Fibroblast of skin of right quadriceps (primary cell): ENCODE results near the gene IRGM.
"Not testable (repeated sequence)": the region's sequence is repeated elsewhere in the genome, so short reads cannot be mapped to it uniquely, and the experiment has no call there.

Source experiments
- DNase-seq: peaks from one replicate; pipeline ENCODE4 v3.0.0-alpha.2; 2013

IRGM gene, protein sequence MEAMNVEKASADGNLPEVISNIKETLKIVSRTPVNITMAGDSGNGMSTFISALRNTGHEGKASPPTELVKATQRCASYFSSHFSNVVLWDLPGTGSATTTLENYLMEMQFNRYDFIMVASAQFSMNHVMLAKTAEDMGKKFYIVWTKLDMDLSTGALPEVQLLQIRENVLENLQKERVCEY

DNA sequence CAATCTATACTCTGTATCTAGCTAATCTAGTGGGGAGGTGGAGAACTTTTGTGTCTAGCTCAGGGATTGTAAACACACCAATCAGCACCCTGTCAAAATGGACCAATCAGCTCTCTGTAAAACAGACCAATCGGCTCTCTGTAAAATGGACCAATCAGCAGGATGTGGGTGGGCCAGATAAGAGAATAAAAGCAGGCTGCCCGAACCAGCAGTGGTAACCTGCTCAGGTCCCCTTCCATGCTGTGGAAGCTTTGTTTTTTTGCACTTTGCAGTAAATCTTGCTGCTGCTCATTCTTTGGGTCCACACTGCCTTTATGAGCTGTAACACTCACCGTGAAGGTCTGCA is at the start of gene IRGM:
Gene IRGM (plus strand): TSS at position 214 of the 346 bp plus-strand sequence. CDS start 1,603 bp downstream, outside the sequence.
- not testable (repeated sequence) for DNase-seq

DNA sequence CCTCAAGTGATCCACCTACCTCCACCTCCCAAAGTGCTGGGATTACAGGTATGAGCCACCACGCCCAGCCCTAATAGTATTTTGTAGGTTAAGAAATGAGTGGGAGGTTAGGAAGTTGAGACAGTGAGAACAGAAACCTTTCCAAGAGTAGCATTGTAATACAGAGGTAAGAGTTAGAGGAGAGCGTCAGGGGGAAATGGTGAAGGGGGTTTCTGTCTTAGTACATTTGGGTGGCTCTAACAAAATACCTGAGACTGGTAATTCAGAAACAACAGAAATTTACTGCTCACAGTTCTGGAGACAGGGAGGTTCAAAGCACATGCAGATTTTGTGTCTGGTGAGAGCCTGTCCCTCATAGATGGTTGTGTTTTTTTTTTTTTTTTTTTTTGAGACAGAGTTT is 48.9 kb upstream of the IRGM start:
- DNase-seq = no peak

DNA sequence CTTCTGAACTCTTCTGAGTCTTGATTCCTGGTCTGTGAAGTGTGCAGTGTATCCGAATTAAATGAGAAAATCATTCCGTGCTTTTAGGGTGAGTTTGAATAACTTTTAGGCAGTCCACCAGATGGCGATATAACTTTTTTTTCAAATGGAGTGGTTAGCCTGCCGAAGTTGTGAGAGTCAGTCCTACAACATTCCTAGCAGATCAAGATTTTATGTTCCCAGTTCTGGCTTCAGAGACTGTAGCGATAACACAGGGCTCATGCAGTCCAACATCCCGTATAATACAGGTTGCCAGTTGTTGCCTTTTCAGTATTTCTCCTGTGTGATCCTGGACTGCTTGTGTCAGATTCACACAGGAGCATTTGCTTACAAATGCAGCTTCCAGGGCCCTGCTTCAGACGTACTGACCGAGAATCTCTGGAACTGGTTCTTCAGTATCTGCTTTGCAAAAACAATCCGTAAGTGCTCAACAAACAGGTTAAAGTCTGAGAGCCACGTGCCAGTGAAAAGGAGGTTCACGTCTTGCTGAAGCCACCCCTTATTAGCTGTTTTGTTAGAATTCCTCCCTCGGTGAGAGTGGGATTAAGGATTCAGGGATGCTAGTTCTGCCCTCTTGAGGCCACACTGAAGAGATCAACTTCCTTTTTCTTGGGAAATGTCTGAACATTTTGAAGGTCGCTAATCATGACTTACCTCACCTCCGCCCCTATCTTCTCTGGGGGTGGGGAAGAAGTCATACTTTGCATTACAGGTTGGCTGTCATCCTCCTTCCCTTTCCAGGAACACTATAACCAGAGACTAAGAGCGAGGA is 45.0 kb upstream of the IRGM start:
- peak; percentile 71 for DNase-seq

DNA sequence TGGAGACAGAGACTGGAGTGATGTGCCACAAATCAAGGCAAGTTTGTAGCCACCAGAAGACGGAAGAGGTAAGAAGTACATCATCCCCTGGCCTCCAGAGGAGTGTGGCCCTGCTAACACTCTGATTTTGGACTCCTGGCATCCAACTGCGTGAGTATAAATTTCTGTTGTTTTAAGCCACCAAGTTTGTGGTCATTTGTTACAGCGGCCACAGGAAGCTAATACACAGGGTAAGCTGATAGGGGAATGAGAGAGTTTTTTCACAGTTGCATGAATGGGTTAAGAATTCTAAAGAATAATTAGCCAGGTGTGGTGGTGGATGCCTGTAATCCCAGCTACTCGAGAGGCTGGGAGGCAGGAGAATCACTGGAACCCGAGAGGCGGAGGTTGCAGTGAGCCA is 41.9 kb upstream of the IRGM start:
- DNase-seq = no peak

DNA sequence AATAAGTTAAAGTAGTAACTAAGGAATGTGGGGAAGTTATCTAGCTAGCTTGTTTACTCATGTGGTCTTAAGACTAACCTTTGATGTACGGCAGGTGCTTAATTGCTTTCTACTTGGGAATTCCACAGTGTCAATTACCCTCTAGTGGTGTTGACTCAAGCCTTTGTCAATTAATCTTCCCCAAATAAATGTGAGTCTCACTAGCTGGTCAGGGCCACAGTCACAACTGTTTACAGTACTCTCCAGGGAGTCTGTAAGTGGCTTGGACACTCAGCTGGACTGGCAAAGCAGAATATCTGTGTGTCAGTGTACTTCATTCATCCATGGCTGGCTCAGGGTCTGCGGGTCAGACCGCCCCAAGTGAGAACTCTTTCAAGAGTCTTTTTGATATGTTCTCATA is 37.0 kb upstream of the IRGM start:
- no peak for DNase-seq

DNA sequence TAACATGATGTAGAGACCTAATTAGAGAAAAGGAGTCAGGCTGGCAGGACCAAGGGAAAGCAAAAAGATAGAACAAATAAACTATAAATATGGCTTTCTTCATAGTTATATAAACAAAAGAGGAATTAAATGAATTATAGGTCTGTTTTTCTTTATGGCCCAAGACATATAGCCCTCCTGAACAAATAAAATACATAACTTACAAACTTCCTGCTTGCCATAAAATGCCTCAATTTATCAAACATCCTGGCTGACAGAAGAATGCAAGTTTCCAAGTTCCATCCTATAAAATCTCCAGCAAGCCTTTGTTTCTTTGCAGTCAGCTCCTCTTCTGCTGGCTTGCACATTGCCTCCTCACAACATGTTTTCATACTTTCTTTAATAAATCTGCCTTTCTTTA is 31.3 kb upstream of the IRGM start:
- DNase-seq = no peak

DNA sequence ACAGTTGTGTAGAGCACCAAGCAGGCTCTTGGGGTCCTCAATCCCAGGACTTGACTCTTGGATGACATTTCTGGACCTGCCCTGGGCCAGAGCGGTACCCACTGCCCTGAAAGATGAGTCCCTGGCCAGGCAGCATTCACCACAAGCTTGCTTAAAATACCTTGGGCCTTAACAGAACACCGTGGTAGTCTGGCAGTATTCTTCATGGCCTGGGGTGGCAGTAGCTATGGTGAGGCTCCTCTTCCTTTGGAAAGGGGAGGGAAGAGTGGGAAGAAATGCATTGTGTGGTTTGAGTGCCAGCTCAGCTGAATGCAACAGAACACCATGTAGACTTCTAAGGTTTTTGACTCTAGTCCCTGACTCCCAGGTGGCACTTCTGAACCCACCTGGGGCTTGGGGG is 29.4 kb upstream of the IRGM start:
- DNase-seq = no peak

DNA sequence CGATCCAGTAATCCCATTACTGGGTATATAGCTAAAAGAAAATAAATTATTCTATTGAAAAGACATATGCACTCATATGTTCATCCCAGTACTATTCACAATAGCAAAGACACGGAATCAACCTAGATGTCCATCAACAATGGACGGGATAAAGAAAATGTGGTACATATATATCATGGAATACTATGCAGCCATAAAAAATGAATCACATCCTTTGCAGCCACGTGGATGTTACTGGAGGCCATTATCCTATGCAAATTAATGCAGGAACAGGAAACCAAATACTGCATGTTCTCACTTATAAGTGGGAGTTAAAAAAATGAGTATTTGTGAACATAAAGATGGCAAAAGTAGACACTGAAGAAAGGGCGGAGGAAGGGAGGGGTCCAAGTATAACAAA is 16.6 kb upstream of the IRGM start:
- no peak for DNase-seq

DNA sequence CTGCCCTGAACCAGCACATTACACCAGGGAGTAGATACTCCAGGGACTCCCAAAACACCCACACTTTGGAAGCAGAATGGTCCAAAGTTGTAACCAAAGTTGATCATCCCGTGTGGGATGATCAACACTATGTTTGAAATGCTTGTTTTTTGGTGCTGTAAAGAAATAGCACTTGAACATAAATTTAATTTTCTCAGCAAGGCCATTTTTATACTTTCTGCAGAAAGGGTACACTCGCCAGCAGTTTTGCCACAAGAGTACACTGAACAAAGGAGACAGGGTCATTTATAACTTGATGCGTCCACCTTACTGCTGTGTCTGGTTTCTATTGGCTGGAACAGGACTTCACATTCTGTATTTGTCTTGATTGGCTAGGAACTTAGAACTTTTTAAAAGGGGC is 14.5 kb upstream of the IRGM start:
- not testable (repeated sequence) for DNase-seq

DNA sequence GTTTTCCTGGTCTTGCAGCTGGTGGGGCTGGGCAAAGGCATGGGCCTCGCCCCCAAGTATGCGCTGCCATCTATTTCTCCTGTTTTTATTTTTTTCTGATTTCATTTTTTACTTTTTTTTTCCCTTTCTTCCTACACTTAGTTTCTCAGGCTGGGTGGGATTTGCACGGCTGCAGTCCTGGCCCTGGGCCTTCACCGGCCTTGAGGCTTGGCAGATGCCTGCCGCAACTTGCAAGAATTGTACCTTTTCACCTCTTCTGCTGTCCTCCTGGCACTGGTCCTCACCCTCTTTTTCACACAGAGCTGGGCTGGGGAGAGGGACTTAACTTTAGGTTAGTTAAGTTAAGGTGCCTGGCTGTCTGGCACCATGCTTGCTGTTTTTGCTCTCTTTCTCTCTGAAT is 10.3 kb upstream of the IRGM start:
- DNase-seq = no peak

DNA sequence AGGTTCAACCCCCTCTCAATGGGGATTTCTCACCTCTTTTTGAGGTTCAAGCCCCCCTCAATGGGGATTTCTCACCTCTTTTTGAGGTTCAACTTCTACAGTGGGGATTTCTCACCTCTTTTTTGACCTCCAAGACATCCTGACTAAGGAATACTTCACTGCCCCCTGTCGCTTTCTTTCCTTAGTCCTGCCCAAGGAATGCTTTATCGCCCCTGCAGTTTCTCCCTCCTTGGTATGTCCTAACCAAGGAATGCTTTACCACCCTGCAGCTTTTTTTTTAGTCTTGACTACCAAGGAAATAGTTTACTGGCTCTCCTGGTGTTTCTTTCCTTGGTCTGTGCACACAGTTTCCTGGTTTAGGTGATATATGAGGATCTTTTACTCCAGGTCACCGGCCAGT is 9.6 kb upstream of the IRGM start:
- DNase-seq = no peak

DNA sequence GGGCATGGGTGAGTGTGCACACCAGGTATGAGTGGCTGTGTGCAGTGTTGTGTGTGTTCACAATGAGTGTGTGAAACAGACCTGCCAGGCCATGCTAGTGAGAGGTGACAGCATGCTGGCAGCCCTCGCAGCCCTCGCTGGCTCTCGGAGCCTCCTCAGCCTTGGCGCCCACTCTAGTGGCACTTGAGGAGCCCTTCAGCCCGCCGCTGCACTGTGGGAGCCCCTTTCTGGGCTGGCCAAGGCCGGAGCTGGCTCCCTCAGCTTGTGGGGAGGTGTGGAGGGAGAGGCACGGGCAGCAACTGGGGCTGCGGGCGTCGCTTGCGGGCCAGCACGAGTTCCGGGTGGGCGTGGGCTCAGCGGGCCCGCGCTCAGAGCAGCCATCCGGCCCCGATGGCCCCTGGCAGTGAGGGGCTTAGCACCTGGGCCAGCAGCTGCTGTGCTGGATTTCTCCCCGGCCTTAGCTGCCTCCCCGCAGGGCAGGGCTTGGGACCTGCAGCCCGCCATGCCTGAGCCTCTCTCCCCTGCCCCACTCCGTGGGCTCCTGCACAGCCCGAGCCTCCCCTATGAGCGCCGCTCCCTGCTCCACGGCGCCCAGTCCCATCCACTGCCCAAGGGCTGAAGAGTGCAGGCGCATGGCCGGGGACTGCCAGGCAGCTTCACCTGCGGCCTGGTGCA is 999 bp upstream of the IRGM start:
- DNase-seq = not testable (repeated sequence)

DNA sequence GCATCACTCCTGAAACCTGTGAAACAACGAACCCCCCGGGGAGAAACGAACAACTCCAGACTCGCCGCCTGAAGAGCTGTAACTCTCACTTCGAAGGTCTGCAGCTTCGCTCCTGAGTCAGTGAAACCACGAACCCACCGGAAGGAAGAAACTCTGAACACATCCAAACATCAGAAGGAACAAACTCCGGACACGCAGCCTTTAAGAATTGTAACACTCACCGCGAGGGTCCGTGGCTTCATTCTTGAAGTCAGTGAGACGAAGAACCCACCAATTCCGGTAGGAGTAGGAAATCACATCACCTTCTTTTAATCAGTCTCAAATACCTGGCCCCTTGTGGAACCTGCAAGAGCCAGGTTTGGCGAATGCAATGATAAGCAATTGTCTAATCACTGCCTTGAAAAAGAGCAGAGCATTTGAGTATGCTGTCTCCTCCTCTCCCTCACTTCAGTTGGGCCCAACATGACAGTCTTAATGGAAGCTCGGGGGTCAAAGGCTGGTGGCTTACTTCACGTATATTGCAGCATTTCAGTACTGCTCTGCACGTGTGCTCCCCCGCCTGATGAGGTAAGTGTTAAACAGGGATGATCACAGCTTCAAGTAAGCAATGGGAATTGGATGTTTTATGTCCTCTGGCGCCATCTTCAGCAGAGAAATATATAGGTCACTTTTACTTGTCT is 473 bp downstream of the IRGM start:
- peak; percentile 80 for DNase-seq

DNA sequence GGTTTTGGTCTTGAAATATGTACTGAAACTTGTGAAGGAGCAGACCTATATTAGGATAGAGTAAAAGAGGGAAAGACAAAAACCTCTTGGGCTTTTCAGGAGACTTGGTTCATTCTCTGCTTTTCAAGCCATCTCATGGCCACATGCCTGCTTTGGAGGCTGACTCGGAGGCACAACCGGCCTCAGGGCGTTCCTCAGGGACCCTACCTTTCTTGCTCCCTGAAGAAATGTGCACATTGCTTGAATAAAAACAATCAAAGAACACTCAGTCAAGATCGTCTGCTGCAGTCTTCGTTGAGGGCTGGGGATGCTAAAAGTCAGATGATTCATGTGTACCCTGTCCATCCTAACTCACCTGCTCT is 994 bp downstream of the IRGM start:
- no peak for DNase-seq

DNA sequence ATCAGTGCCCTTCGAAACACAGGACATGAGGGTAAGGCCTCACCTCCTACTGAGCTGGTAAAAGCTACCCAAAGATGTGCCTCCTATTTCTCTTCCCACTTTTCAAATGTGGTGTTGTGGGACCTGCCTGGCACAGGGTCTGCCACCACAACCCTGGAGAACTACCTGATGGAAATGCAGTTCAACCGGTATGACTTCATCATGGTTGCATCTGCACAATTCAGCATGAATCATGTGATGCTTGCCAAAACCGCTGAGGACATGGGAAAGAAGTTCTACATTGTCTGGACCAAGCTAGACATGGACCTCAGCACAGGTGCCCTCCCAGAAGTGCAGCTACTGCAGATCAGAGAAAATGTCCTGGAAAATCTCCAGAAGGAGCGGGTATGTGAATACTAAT is 1.9 kb downstream of the IRGM start:
- no peak for DNase-seq

DNA sequence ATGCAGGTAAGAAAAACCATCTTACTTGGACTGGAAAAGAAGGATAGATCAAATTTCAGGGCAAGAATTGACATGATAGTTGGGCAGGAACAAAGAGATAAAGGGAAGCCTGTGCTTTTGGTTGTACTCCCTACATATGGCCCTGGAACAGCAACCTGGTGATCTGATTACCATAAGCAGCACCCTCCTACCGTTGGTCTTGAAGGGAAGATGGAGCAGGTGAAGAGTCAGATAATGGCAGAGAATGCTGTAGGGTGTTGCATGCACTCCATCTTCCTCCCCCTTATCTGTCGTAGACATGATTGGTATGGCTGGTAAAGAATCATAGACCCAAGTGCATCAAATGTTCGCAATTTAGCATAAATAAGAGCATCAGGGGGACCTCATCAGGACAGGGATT is 4.7 kb downstream of the IRGM start:
- DNase-seq = no peak

DNA sequence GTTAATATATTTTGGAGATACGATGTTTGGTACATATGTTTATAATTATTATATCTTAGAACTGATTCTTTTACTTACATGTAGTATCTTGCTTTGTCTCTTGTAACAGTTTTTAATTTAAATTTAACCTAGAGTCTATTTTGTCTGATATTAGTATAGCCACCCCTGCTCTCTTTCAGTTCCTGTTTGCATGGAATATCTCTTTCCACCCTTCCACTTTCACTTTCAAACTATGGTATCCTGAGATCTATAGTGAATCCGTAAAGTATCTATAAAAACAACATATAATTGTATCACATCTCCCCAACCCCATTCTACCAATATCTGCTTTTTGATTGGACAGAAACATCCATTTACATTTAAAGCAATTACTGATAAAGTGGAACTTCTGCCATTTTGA is 7.2 kb downstream of the IRGM start:
- no peak for DNase-seq

DNA sequence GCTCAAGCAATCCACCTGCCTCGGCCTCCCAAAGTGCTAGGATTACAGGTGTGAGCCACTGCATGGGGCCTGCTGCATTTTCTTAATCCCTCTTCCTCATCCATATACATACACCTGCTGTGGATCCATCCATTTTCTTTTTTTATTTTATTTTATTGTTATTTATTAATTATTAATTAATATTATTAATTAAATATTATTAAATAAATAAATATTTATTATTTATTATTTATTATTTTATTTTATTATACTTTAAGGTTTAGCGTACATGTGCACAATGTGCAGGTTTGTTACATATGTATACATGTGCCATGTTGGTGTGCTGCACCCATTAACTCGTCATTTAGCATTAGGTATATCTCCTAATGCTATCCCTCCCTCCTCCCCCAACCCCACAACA is 10.4 kb downstream of the IRGM start:
- not testable (repeated sequence) for DNase-seq

DNA sequence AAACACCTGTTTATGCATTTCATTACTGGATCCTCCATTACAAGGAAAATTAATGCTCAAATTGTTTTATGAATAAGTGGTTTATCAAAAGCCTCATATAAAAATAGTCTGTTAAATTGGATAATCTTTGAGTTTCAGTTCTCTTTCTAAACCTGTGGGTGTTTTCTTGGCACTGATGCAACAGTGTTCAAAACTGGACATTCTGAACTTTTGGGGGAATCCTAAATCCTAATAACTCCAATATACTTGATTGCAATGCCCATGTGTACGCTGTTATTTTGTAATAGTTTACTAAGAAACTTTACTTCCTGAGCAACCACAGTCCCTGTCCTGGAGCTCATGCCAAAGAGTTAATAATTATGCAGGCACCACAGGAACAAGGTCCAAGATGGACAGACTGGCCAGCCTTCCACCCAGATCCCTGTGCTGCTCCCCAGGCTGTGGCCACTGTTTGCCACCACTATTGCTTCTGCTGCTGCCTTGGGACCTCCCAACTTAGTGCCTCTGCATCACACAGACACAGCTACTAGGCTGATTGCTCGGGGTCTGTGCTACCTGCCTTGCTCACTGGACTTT is 14.0 kb downstream of the IRGM start:
- DNase-seq = no peak

DNA sequence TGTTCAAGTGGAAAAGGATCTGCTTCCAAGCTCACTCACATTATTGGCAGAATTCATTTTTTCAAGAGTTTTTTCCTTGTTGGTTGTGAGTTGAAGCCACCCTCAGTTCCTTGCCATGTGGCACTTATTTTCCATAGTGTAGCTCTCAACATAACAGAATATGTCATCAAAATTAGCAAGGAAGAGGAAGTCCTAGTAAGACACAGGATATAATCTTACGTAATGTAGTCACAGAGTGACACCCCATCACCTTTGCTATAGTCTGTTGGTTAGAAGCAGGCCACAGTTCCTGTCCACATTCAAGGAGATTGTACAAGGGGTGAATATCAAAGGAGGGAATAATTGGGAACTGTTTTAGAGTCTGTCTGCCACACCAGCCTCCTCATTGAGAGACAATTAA is 15.7 kb downstream of the IRGM start:
- no peak for DNase-seq

DNA sequence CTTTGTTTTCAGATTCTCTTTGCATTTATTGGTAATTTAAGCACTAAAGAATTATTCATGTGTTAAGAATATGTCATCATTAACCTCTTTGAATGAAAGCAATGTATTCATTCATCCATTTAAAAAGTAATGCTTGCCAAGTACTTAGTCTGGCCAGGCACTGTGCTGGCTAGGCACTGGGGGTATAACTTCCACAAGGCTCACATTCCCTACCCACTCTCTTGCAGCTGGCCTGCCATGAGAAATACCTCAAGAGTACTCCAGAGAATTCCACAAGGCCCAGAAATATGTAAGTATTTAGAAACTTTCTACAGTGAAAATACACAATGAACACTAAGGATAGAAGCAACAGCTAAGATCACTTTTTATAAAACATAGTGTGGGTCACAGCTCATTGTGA is 33.0 kb downstream of the IRGM start:
- DNase-seq = no peak

DNA sequence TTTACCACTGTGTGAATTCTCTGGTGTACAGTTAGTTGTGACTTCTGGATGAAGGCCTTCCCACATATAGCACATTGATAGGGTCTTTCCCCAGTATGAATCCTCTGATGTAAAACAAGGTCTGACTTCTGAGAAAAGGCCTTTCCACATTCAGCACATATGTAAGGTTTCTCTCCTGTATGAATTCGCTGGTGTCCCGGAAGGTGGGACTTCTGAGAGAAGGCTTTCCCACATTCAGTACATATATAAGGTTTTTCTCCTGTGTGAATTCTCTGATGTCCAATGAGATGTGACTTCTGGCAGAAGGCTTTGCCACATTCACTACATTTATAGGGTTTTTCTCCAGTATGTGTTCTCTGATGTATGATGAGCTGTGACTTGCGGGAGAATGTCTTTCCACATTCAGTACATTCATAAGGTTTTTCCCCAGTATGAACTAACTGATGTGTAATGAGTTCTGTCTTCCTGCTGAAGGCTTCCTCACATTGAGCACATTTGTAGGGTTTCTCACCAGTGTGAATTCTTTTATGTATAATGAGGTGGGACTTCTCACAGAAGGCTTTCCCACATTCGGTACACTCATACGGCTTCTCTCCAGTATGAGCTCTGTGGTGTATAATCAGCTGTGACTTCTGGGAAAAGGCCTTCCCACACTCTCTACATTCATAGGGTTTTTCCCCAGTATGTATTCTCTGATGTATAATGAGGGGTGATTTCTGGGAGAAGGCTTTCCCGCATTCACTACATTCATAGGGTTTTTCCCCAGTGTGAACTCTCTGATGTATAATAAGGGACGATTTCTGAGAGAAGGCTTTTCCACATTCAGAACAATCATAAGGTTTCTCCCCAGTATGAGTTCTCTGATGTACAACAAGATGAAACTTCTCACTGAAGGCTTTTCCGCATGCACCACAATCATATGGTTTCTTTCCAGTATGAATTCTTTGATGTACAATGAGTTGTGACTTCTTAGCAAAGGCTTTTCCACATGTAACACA is 49.4 kb downstream of the IRGM start:
- DNase-seq = no peak
